Neuronal stem cell (in vitro differentiated cells): ENCODE measurements around the gene B2M.
"Not testable (repeated sequence)": the region's sequence is repeated elsewhere in the genome, so short reads cannot be mapped to it uniquely, and the experiment has no call there.

Experiments
- DNase-seq: peaks from one replicate; pipeline ENCODE4 v3.0.0-alpha.2; 2013; ENCODE audit warnings: low spot score
- H2AFZ ChIP-seq: one replicate; pipeline ENCODE4 v1.6.1; 2013; ENCODE audit warnings: mild to moderate bottlenecking, low read length, inconsistent platforms
- H2AK5ac ChIP-seq: 2 replicates; pipeline ENCODE4 v1.6.1; 2013; ENCODE audit warnings: low read depth, mild to moderate bottlenecking, inconsistent platforms, low read length, moderate library complexity, mixed read lengths
- H2BK120ac ChIP-seq: 2 replicates; pipeline ENCODE4 v1.6.1; 2013; ENCODE audit warnings: low read depth, mild to moderate bottlenecking, inconsistent platforms, low read length, moderate library complexity, mixed read lengths
- H2BK12ac ChIP-seq: one replicate; pipeline ENCODE4 v1.6.1; 2013; ENCODE audit warnings: low read length, inconsistent platforms
- H2BK15ac ChIP-seq: 2 replicates; pipeline ENCODE4 v1.6.1; 2013; ENCODE audit warnings: mild to moderate bottlenecking, low read length, inconsistent platforms, mixed read lengths
- H2BK5ac ChIP-seq: one replicate; pipeline ENCODE4 v1.6.1; 2013; ENCODE audit warnings: inconsistent platforms, mild to moderate bottlenecking, low read length, moderate library complexity
- H3K14ac ChIP-seq: one replicate; pipeline ENCODE4 v1.6.1; 2013; ENCODE audit warnings: low read length, inconsistent platforms
- H3K18ac ChIP-seq: 2 replicates; pipeline ENCODE4 v1.6.1; 2013; ENCODE audit warnings: low read length, inconsistent platforms
- H3K23ac ChIP-seq: 2 replicates; pipeline ENCODE4 v1.6.1; 2013; ENCODE audit warnings: low read depth, mild to moderate bottlenecking, mixed read lengths, low read length, inconsistent platforms; ENCODE audit not compliant: poor library complexity
- H3K27ac ChIP-seq: replicated peaks from 3 replicates; pipeline ENCODE4 v1.5.1; 2013; ENCODE audit warnings: low read length, inconsistent platforms
- H3K27me3 ChIP-seq, 3 experiments: 2 replicates each; pipeline ENCODE4 v1.6.1; 2013; ENCODE audit warnings: low read length in 3 of 3, mild to moderate bottlenecking in 2 of 3, inconsistent platforms in 1 of 3, low read depth in 1 of 3, mixed read lengths in 1 of 3, moderate library complexity in 1 of 3; ENCODE audit not compliant: control insufficient read depth in 3 of 3, insufficient read depth in 3 of 3
- H3K36me3 ChIP-seq, 2 donors: replicated peaks in 1 of 2; 2 replicates each; pipeline ENCODE4 v1.6.1; 2013; ENCODE audit warnings: low read length in 2 of 2; ENCODE audit not compliant: control insufficient read depth in 2 of 2, insufficient read depth in 2 of 2
- H3K4ac ChIP-seq: 2 replicates; pipeline ENCODE4 v1.6.1; 2013; ENCODE audit warnings: inconsistent platforms, mild to moderate bottlenecking, low read length, moderate library complexity
- H3K4me1 ChIP-seq, 2 donors: 1 replicate in 1 of 2; 2 replicates in 1 of 2; pipeline ENCODE4 v1.6.1; 2013; ENCODE audit warnings: low read length in 2 of 2, low read depth in 1 of 2; ENCODE audit not compliant: control insufficient read depth in 2 of 2, insufficient read depth in 1 of 2
- H3K4me2 ChIP-seq: one replicate; pipeline ENCODE4 v1.6.1; 2013; ENCODE audit warnings: mild to moderate bottlenecking, low read length, inconsistent platforms; ENCODE audit not compliant: insufficient read depth, poor library complexity, severe bottlenecking
- H3K4me3 ChIP-seq, 2 donors: 2 replicates each; pipeline ENCODE4 v1.5.1; 2013; ENCODE audit warnings: low read length in 2 of 2, mild to moderate bottlenecking in 2 of 2, inconsistent platforms in 1 of 2, moderate library complexity in 1 of 2
- H3K79me1 ChIP-seq: one replicate; pipeline ENCODE4 v1.6.1; 2013; ENCODE audit warnings: low read depth, mild to moderate bottlenecking, inconsistent platforms, low read length, moderate library complexity
- H3K9ac ChIP-seq: one replicate; pipeline ENCODE4 v1.6.1; 2013; ENCODE audit warnings: mild to moderate bottlenecking, low read depth, low read length, inconsistent platforms; ENCODE audit not compliant: poor library complexity
- H3K9me3 ChIP-seq, 2 donors: replicated peaks in 1 of 2; 2 replicates each; pipeline versions ENCODE3 to v1.6.1; 2013; ENCODE audit warnings: low read length in 2 of 2, mild to moderate bottlenecking in 2 of 2, inconsistent platforms in 1 of 2, low read depth in 1 of 2, mixed read lengths in 1 of 2, moderate library complexity in 1 of 2; ENCODE audit not compliant: control insufficient read depth in 2 of 2, insufficient read depth in 1 of 2
- H4K8ac ChIP-seq: one replicate; pipeline ENCODE4 v1.6.1; 2013; ENCODE audit warnings: low read depth, mild to moderate bottlenecking, inconsistent platforms, low read length, moderate library complexity
- H4K91ac ChIP-seq: one replicate; pipeline ENCODE4 v1.6.1; 2013; ENCODE audit warnings: low read length, low read depth, mild to moderate bottlenecking, inconsistent platforms; ENCODE audit not compliant: poor library complexity
- WGBS, 2 donors: extraction: QIAGEN DNeasy Blood & Tissue Kit; methylation state at CpG; one replicate each; pipeline ENCODE4 v1.1.7; 2013; ENCODE audit warnings: missing lambda C conversion rate in 2 of 2, mixed read lengths in 1 of 2; ENCODE audit not compliant: insufficient read length in 2 of 2, insufficient replicate concordance in 1 of 2; ENCODE audit errors: extremely low coverage in 2 of 2; 5-methylcytosine and 5-hydroxymethylcytosine counted together

The B2M gene

GRCh38 chr15:44743454-44743853, 32.1 kb downstream of the B2M start:
- not testable (repeated sequence) for H3K79me1 ChIP-seq, DNase-seq, H2BK5ac ChIP-seq, H4K8ac ChIP-seq, H3K27me3 ChIP-seq, H3K4me2 ChIP-seq, H3K4me3 ChIP-seq, H3K36me3 ChIP-seq, H3K18ac ChIP-seq, H4K91ac ChIP-seq, H2BK15ac ChIP-seq, H2BK12ac ChIP-seq, H3K9me3 ChIP-seq, H3K14ac ChIP-seq, H3K4ac ChIP-seq, H3K27ac ChIP-seq, H3K23ac ChIP-seq, H2BK120ac ChIP-seq, H2AFZ ChIP-seq, H2AK5ac ChIP-seq, H3K4me1 ChIP-seq, H3K9ac ChIP-seq
- no CpG with 5 or more reads among the region's 2 CpGs for WGBS, 2 donors

GRCh38 chr15:44753345-44753744, 42.0 kb downstream of the B2M start:
- Histone ChIP-seq H3K4ac (no peak overlapping the region), H2BK5ac (no peak overlapping the region), H4K91ac (no peak overlapping the region), H2AFZ (no peak overlapping the region), H3K4me2 (no peak overlapping the region), H3K36me3 (no peaks in the 10 kb centered on the region), H3K9ac (no peak overlapping the region), H3K4me3 (no peak overlapping the region), H2BK120ac (no peak overlapping the region), H3K18ac (no peak overlapping the region), H3K14ac (no peak overlapping the region), H3K9me3 (no peaks in the 10 kb centered on the region), H3K27ac (no peak overlapping the region), H2AK5ac (no peak overlapping the region), H3K27me3 (no peaks in the 10 kb centered on the region), H3K4me1 (no peaks in the 10 kb centered on the region), H2BK15ac (no peak overlapping the region), H3K79me1 (no peaks in the 10 kb centered on the region), H4K8ac (no peak overlapping the region), H2BK12ac (no peak overlapping the region), H3K23ac (no peak overlapping the region)
- WGBS, 2 donors = no CpG with 5 or more reads among the region's 1 CpG
- DNase-seq = no peak

- DNase-seq = no peak
- no CpG with 5 or more reads among the region's 2 CpGs for WGBS, 2 donors
- no peak overlapping the region for H2BK15ac ChIP-seq
- no peak overlapping the region for H3K4me2 ChIP-seq
- no peak overlapping the region for H2AFZ ChIP-seq
- no peak overlapping the region for H3K14ac ChIP-seq
- H3K79me1 ChIP-seq = no peaks in the 10 kb centered on the region
- no peak overlapping the region for H3K27ac ChIP-seq
- peaks cover 0 to 8% (median 2%) of the 10 kb centered on the region in 3 experiments for H3K27me3 ChIP-seq
- H3K4me1 ChIP-seq = no peaks in the 10 kb centered on the region
- no peaks in the 10 kb centered on the region for H3K9me3 ChIP-seq
- no peak overlapping the region for H3K4me3 ChIP-seq
- no peak overlapping the region for H3K4ac ChIP-seq
- H2BK12ac ChIP-seq = no peak overlapping the region
- H3K36me3 ChIP-seq = no peaks in the 10 kb centered on the region
- H4K8ac ChIP-seq = no peak overlapping the region
- no peak overlapping the region for H3K23ac ChIP-seq
- no peak overlapping the region for H2BK5ac ChIP-seq
- H4K91ac ChIP-seq = no peak overlapping the region
- H3K18ac ChIP-seq = no peak overlapping the region
- no peak overlapping the region for H3K9ac ChIP-seq
- H2AK5ac ChIP-seq = no peak overlapping the region
- no peak overlapping the region for H2BK120ac ChIP-seq
These were observed 51.9 kb downstream of the B2M start for GRCh38 chr15:44763187-44763586.

GRCh38 chr15:44763848-44764247, 52.5 kb downstream of the B2M start:
- H3K9ac ChIP-seq = no peak overlapping the region
- H3K79me1 ChIP-seq = no peaks in the 10 kb centered on the region
- no peak overlapping the region for H3K27ac ChIP-seq
- H2BK120ac ChIP-seq = no peak overlapping the region
- H3K4ac ChIP-seq = no peak overlapping the region
- WGBS, 2 donors = no CpG with 5 or more reads among the region's 3 CpGs
- H2AFZ ChIP-seq = no peak overlapping the region
- no peak overlapping the region for H4K8ac ChIP-seq
- H3K27me3 ChIP-seq = peaks cover 0 to 5% (median 2%) of the 10 kb centered on the region in 3 experiments
- no peak overlapping the region for H3K18ac ChIP-seq
- no peak overlapping the region for H3K4me3 ChIP-seq
- H2AK5ac ChIP-seq = no peak overlapping the region
- no peak overlapping the region for H3K4me2 ChIP-seq
- no peak overlapping the region for H2BK12ac ChIP-seq
- H2BK5ac ChIP-seq = no peak overlapping the region
- no peaks in the 10 kb centered on the region for H3K9me3 ChIP-seq
- no peaks in the 10 kb centered on the region for H3K4me1 ChIP-seq
- no peak overlapping the region for H3K23ac ChIP-seq
- H2BK15ac ChIP-seq = no peak overlapping the region
- no peak for DNase-seq
- H3K14ac ChIP-seq = no peak overlapping the region
- no peaks in the 10 kb centered on the region for H3K36me3 ChIP-seq
- H4K91ac ChIP-seq = no peak overlapping the region
